ENCODE measurements around the gene IDNK.
A peak's percentile ranks its signal among the peaks of the same experiment; 100 is the strongest.

Gene IDNK

GRCh38 chr9:83620841-83621636, 1.9 kb upstream of the IDNK start:
- Mint-ChIP-seq H3K9me3 (no peaks in the 10 kb centered on the region), H3K27me3 (peaks cover 7% of the 10 kb centered on the region), H3K27ac (no peak overlapping the region), H3K4me3 (peak overlapping the region; percentile 14), H3K36me3 (peaks cover 5% of the 10 kb centered on the region), H3K4me1 (peaks cover 28% of the 10 kb centered on the region)
- DNase-seq = peak; percentile 55
- CTCF ChIA-PET = interaction anchor here (0.7 to 2.4 kb wide), 15 partner anchors 11 to 303 kb away, joined by 3 to 40 read pairs (median 4); no protein-coding TSS in a partner anchor

DNA sequence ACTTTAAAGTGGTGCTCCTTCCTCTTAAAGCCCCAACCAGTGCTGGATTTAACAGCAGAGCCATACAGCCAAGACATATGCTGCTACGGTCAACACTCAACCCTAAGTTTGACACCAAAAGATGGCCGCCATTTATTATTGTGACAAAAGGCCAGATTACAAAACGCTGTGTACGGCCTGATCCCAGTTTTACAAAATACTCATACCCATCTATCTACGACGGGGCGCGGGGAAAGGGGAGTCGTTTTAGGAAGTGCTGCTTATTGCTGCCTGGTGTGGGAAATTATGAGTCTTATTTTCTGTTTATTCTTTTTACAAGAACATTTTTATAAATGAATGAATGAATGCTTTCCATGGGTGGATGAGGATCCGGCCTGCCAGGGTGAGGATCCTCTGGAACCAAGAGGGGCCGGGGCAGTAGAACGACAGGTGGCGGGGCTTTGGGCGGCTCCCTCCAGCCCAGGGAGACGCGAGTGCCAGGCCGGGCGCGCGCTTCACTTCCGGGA, 457 bp upstream of the IDNK start:
- Mint-ChIP-seq H3K27ac (peak overlapping the region; percentile 96), H3K9me3 (no peaks in the 10 kb centered on the region), H3K4me1 (peaks cover 28% of the 10 kb centered on the region), H3K27me3 (peaks cover 7% of the 10 kb centered on the region), H3K4me3 (peak overlapping the region; percentile 90), H3K36me3 (peaks cover 11% of the 10 kb centered on the region)
- CTCF ChIA-PET = interaction anchor here (1.1 to 3.1 kb wide), 4 partner anchors 10 to 288 kb away, joined by 3 to 40 read pairs (median 12); no protein-coding TSS in a partner anchor
- no peak for DNase-seq

- H3K9me3 Mint-ChIP-seq = no peaks in the 10 kb centered on the region
- H3K36me3 Mint-ChIP-seq = peaks cover 12% of the 10 kb centered on the region
- H3K4me1 Mint-ChIP-seq = peaks cover 28% of the 10 kb centered on the region
- no peak for DNase-seq
- CTCF ChIA-PET = interaction anchor here (0.7 to 3.1 kb wide), 5 partner anchors 9 to 289 kb away, joined by 3 to 19 read pairs (median 5); partner anchors contain the start of gene UBQLN1
- H3K27ac Mint-ChIP-seq = peak overlapping the region; percentile 96
- H3K4me3 Mint-ChIP-seq = peak overlapping the region; percentile 90
- H3K27me3 Mint-ChIP-seq = peaks cover 7% of the 10 kb centered on the region
Measured at GRCh38 chr9:83623679-83624076, 735 bp downstream of the IDNK start.

GRCh38 chr9:83625178-83625577, 2.2 kb downstream of the IDNK start:
- peaks cover 28% of the 10 kb centered on the region for H3K4me1 Mint-ChIP-seq
- H3K9me3 Mint-ChIP-seq = no peaks in the 10 kb centered on the region
- CTCF ChIA-PET = interaction anchor here (1.7 to 3.1 kb wide), 3 partner anchors 25 to 290 kb away, joined by 5 to 19 read pairs (median 5); partner anchors contain the start of gene UBQLN1
- peaks cover 7% of the 10 kb centered on the region for H3K27me3 Mint-ChIP-seq
- no peak overlapping the region for H3K27ac Mint-ChIP-seq
- peaks cover 22% of the 10 kb centered on the region for H3K36me3 Mint-ChIP-seq
- no peak for DNase-seq
- H3K4me3 Mint-ChIP-seq = no peak overlapping the region

GRCh38 chr9:83628540-83628939, 5.6 kb downstream of the IDNK start:
- H3K27ac Mint-ChIP-seq = no peak overlapping the region

GRCh38 chr9:83629433-83630104, 6.6 kb downstream of the IDNK start:
- Mint-ChIP-seq H3K27ac (no peak overlapping the region), H3K4me3 (no peak overlapping the region), H3K36me3 (peaks cover 19% of the 10 kb centered on the region), H3K4me1 (peaks cover 7% of the 10 kb centered on the region), H3K27me3 (no peaks in the 10 kb centered on the region), H3K9me3 (no peaks in the 10 kb centered on the region)
- DNase-seq = no peak
- CTCF ChIA-PET = no interaction called here

More at GRCh38 chr9:83628540-83628939, 5.6 kb downstream of the IDNK start:
- no peaks in the 10 kb centered on the region for H3K27me3 Mint-ChIP-seq
- H3K9me3 Mint-ChIP-seq = no peaks in the 10 kb centered on the region
- CTCF ChIA-PET = interaction anchor here (1.2 to 1.4 kb wide), 2 partner anchors 20 to 309 kb away, joined by 3 to 4 read pairs; no protein-coding TSS in a partner anchor
- H3K4me1 Mint-ChIP-seq = peaks cover 17% of the 10 kb centered on the region
- no peak for DNase-seq
- H3K4me3 Mint-ChIP-seq = no peak overlapping the region
- peaks cover 22% of the 10 kb centered on the region for H3K36me3 Mint-ChIP-seq

DNA sequence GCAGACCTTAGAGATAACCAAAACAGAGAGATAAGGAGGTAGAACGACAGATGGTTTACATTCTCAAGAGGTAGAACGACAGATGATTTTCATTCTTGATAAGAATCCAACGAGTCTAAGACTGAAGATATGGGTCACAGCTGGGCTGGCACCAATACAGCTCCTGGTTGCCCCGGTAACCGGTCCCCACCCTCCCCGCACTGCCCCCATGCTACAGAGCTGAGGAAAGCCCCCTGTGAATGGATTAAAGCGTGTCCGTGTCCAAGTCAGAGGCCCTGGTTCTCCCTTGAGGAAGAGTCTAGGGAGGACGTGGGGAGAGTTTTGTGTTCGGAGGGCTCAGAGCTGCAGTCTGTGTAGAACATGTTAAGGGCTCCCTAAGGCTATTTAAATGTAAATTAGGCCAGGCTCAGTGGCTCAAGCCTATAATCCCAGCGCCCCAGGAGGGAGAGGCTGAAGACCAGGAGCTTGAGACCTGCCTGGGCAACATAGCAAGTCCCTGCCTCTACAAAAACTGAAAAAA, 8.1 kb downstream of the IDNK start:
- no peaks in the 10 kb centered on the region for H3K4me1 Mint-ChIP-seq
- peaks cover 19% of the 10 kb centered on the region for H3K36me3 Mint-ChIP-seq
- no peaks in the 10 kb centered on the region for H3K9me3 Mint-ChIP-seq
- no peak overlapping the region for H3K4me3 Mint-ChIP-seq
- no peaks in the 10 kb centered on the region for H3K27me3 Mint-ChIP-seq
- no peak for DNase-seq
- CTCF ChIA-PET = no interaction called here
- no peak overlapping the region for H3K27ac Mint-ChIP-seq

DNA sequence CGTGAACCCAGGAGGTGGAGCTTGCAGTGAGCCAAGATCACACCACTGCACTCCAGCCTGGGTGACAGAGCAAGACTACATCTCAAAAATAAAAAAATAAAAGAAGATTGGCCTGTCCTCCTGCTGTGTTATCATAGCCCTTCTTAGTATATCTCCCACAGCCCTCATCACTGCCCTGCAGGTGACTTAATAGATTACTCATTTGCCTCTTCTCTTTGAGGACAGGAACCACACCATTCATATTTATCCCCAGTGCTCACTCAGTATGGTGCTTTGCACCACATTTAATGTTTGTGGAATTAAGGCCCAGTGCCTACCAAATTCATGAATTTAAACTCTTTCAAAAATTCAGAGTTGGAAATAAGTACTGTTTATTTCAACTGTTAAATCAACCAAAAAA, 10.3 kb downstream of the IDNK start:
- CTCF ChIA-PET = interaction anchor here (1.1 kb wide), 1 partner anchor 16 kb away, joined by 3 read pairs; no protein-coding TSS in a partner anchor
- Mint-ChIP-seq H3K27me3 (no peaks in the 10 kb centered on the region), H3K4me3 (no peak overlapping the region), H3K9me3 (no peaks in the 10 kb centered on the region), H3K36me3 (peaks cover 16% of the 10 kb centered on the region), H3K4me1 (no peaks in the 10 kb centered on the region), H3K27ac (no peak overlapping the region)
- no peak for DNase-seq

- H3K36me3 Mint-ChIP-seq = peaks cover 15% of the 10 kb centered on the region
- DNase-seq = no peak
- no peak overlapping the region for H3K27ac Mint-ChIP-seq
- H3K4me3 Mint-ChIP-seq = no peak overlapping the region
- H3K27me3 Mint-ChIP-seq = no peaks in the 10 kb centered on the region
- H3K9me3 Mint-ChIP-seq = no peaks in the 10 kb centered on the region
- CTCF ChIA-PET = no interaction called here
- no peaks in the 10 kb centered on the region for H3K4me1 Mint-ChIP-seq
Measured at GRCh38 chr9:83633676-83634075, 10.7 kb downstream of the IDNK start.

DNA sequence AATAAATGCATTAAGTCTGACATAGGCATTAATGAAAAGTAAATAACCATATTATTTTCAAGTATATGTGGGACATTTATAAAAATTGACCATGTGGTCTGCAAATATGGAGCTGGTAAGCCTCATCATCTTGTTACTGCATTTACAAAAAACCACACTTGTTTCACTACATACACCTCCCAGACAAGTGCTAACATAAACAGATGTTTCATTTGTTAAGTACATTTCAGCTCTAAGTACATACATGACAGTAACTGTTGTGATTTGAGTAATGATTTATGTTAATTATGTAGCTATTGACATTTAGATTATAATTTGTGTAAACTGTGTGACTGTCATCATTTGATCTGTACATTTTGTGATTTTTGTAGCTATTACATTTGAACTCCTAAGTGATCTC, 13.9 kb downstream of the IDNK start:
- DNase-seq = no peak
- H3K27ac Mint-ChIP-seq = no peak overlapping the region
- CTCF ChIA-PET = interaction anchor here (0.9 to 1.2 kb wide), 3 partner anchors 10 to 16 kb away, joined by 3 read pairs; no protein-coding TSS in a partner anchor

GRCh38 chr9:83637389-83637788, 14.4 kb downstream of the IDNK start:
- Mint-ChIP-seq H3K4me3 (no peak overlapping the region), H3K27ac (no peak overlapping the region), H3K27me3 (no peaks in the 10 kb centered on the region), H3K4me1 (no peaks in the 10 kb centered on the region), H3K36me3 (peaks cover 5% of the 10 kb centered on the region), H3K9me3 (no peaks in the 10 kb centered on the region)
- no peak for DNase-seq
- CTCF ChIA-PET = interaction anchor here (0.9 to 1.6 kb wide), 4 partner anchors 9 to 303 kb away, joined by 3 to 4 read pairs (median 3); no protein-coding TSS in a partner anchor

More for the DNA sequence above, 13.9 kb downstream of the IDNK start:
- no peak overlapping the region for H3K4me3 Mint-ChIP-seq
- no peaks in the 10 kb centered on the region for H3K9me3 Mint-ChIP-seq
- H3K27me3 Mint-ChIP-seq = no peaks in the 10 kb centered on the region
- no peaks in the 10 kb centered on the region for H3K4me1 Mint-ChIP-seq
- peaks cover 5% of the 10 kb centered on the region for H3K36me3 Mint-ChIP-seq

DNA sequence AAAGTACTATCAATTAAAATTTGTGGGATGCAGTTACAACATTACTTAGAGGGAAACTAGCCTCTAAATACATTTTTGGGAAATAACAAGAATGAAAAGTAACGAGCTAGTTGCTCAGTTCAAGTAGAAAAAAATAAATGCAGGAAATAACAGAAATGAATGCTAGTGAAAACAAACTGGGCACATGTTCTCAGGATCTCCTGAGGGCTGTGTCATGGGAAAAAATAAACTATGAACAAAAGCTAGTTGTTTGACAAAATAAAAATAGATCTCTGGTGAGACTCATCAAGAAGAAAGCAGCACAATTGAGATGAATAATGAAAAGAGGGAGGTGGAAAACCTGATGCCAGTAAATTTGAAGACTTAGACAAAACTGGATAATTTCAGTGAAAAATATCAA, 16.3 kb downstream of the IDNK start:
- CTCF ChIA-PET = interaction anchor here (1.7 kb wide), 1 partner anchor 10 kb away, joined by 8 read pairs; no protein-coding TSS in a partner anchor
- no peaks in the 10 kb centered on the region for H3K4me1 Mint-ChIP-seq
- no peak overlapping the region for H3K4me3 Mint-ChIP-seq
- H3K9me3 Mint-ChIP-seq = no peaks in the 10 kb centered on the region
- peaks cover 13% of the 10 kb centered on the region for H3K36me3 Mint-ChIP-seq
- H3K27ac Mint-ChIP-seq = no peak overlapping the region
- H3K27me3 Mint-ChIP-seq = no peaks in the 10 kb centered on the region
- no peak for DNase-seq

DNA sequence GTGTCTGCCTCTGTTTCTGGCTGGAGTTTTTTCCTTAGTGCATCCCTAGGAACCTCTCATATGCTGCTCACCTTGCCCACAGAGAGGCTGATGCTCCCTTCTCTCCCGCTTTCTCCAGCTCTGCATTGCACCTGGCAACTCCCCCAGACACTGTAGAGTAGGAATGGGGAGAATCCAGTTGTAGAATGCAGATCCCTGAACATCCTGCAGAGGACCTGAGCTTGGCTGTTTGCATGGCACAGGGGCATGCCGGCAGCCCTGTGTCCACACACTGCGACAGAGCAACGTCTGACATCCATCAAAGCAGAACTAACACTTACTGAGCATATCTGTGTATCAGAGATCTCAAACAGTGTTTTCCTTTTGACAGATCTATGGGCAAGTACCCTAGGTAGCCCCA, 19.9 kb downstream of the IDNK start:
- Mint-ChIP-seq H3K27me3 (no peaks in the 10 kb centered on the region), H3K9me3 (no peaks in the 10 kb centered on the region), H3K4me3 (no peak overlapping the region), H3K4me1 (no peaks in the 10 kb centered on the region), H3K27ac (no peak overlapping the region), H3K36me3 (peaks cover 8% of the 10 kb centered on the region)
- DNase-seq = no peak
- CTCF ChIA-PET = interaction anchor here (2.0 kb wide), 1 partner anchor 22 kb away, joined by 4 read pairs; no protein-coding TSS in a partner anchor
